Measurements from ENCODE around the gene C10orf143.

DNA sequence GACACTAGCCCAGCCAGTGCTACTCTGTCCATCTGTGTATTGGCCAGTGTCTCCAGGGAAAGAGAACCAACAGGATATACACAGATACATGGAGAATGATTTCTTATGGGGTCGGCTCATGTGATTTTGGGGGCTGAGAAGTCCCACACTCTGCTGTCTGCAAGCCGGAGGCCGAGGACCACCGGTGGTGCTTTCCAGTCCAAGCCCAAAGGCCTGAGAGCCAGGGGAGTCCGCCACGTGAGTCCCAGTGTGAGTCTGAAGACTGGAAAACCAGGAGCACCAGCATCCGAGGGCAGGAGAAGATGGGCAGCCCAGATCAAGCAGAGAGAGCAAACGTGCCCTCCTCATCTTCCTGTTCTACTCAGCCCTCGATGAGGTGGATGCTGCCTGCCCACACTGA, 71.5 kb downstream of the C10orf143 start:
- TF ChIP-seq POLR2A (IDR thresholded peaks at IDR 0.05; ENCODE audit: low read depth, low read length): no peak
- no peak for TF ChIP-seq PAX5 (IDR thresholded peaks at IDR 0.05; ENCODE audit: insufficient read depth, low read length, severe bottlenecking)
- no peak for TF ChIP-seq POLR2AphosphoS5 (IDR thresholded peaks at IDR 0.05; ENCODE audit: low read depth, low read length)
